Measurements from ENCODE around the gene ZHX3. TPM values are rescaled to one million over a fixed set of nuclear protein-coding genes. Genes with fewer than 3 reads are reported as not detected.

ZHX3 gene
- total and polyA plus RNA-seq, 4 donors, result 3.2 to 30.0 (median 8.0) TPM

DNA sequence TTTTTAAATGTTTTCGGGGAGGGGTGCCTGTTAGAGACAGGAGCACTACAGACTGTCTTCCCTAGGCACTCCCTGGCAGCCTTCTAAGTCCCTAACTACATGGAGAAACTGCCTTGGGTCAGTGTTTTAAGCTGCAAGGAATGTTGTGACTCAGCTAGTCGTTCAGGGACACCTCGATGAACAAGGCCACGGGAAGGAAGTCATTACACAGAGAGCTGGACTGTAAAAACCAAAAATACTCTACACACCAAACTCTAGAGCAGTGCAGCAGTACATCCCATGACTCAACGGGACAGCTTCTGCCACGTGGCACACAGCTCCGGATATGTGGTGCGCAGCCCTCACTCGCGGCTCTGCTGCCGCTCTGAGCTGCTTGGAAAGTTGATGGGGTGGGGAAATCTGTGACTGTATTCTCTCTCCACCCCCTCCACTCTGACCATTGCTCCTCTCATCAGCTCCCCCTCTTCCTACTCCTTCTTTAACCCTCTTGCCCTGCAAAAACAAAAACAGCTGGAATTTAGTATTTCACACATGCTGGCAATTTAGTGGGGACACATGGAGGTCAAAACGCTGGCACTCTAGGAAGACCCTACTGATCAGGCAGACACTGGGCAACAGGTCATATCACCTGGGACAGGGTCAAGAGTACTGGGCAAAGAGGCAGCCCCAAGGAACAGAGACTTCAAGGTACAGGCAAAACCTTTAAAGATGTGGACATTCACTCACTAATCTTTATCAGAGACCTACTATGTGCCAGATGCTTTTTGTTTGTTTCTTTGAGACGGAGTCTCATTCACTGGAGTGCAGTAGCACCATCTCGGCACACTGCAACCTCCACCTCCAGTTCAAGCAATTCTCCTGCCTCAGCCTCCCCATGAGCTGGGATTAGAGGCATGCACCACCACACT, 12.2 kb upstream of the ZHX3 start (continued):
- TF ChIP-seq ZBTB33 (IDR thresholded peaks at IDR 0.05) (no peak), YY1 (IDR thresholded peaks at IDR 0.05) (peak; percentile 14)

GRCh38 chr20:41327178-41327577, 9.6 kb upstream of the ZHX3 start:
- TF ChIP-seq RAD21 (IDR thresholded peaks at IDR 0.05), result no peak
- TF ChIP-seq ZBTB33 (IDR thresholded peaks at IDR 0.05), result no peak
- TF ChIP-seq FOXA2 (IDR thresholded peaks at IDR 0.05), result no peak
- TF ChIP-seq SP1 (IDR thresholded peaks at IDR 0.05), result no peak
- no peak for TF ChIP-seq REST (IDR thresholded peaks at IDR 0.05)
- TF ChIP-seq EGR1 (IDR thresholded peaks at IDR 0.05; ENCODE audit: low read depth in 2 of 2), result no peak
- TF ChIP-seq, protein P1, sequence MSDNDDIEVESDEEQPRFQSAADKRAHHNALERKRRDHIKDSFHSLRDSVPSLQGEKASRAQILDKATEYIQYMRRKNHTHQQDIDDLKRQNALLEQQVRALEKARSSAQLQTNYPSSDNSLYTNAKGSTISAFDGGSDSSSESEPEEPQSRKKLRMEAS (IDR thresholded peaks at IDR 0.05), result no peak
- TF ChIP-seq, protein P2, sequence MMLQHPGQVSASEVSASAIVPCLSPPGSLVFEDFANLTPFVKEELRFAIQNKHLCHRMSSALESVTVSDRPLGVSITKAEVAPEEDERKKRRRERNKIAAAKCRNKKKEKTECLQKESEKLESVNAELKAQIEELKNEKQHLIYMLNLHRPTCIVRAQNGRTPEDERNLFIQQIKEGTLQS (IDR thresholded peaks at IDR 0.05), result no peak
- no peak for TF ChIP-seq NR2F2 (IDR thresholded peaks at IDR 0.05)
- no peak for TF ChIP-seq RXRA (IDR thresholded peaks at IDR 0.05)
- no peak for TF ChIP-seq YY1 (IDR thresholded peaks at IDR 0.05)
- no peak for TF ChIP-seq HNF4A (conservative IDR thresholded peaks at IDR 0.05)
- TF ChIP-seq HNF4G (IDR thresholded peaks at IDR 0.05), result no peak
- no peak for TF ChIP-seq JUND (IDR thresholded peaks at IDR 0.05)
- TF ChIP-seq FOXA1 (IDR thresholded peaks at IDR 0.05), result no peak
- TF ChIP-seq TAF1 (conservative IDR thresholded peaks at IDR 0.05), result no peak
- Histone ChIP-seq H3K9me3 (ENCODE audit: control insufficient read depth in 4 of 4, low read length in 3 of 4) (no peaks in the 10 kb centered on the region), H3K36me3 (ENCODE audit: control insufficient read depth in 4 of 4, insufficient read depth in 3 of 4, low read depth in 1 of 4, low read length in 3 of 4) (no peaks in the 10 kb centered on the region), H3K4me1 (ENCODE audit: control insufficient read depth in 4 of 4, insufficient read depth in 4 of 4, low read length in 3 of 4) (no peaks in the 10 kb centered on the region), H3K27ac (ENCODE audit: low read depth in 1 of 2, low read length in 2 of 2) (no peak overlapping the region), H3K9ac (ENCODE audit: low read depth in 1 of 2, low read length in 2 of 2) (no peak overlapping the region), H3K27me3 (ENCODE audit: control insufficient read depth in 4 of 4, insufficient read depth in 4 of 4, low read length in 3 of 4) (no peaks in the 10 kb centered on the region), H3K4me3 (ENCODE audit: low read depth in 1 of 3, low read length in 3 of 3) (no peak overlapping the region)
- 90% methylated on average over 5 of the region's 5 CpGs for WGBS
- no peak for DNase-seq (ENCODE audit: low spot score)

All from liver (tissue), 9 donors.